GM13977 (cell line): Measurements from ENCODE around the gene SELENBP1.

ENCODE experiments used
- DNase-seq: peaks from one replicate; pipeline ENCODE4 v3.0.0; 2012; ENCODE audit warnings: low spot score
- CTCF ChIP-seq: IDR thresholded peaks from 2 replicates; pipeline ENCODE4 v1.5.1; 2012; ENCODE audit warnings: mild to moderate bottlenecking, control low read depth; ENCODE audit not compliant: insufficient read depth; ENCODE audit errors: extremely low read depth, missing control alignments
- in situ Hi-C: fragments of 300-500 bp; cut with MboI; formaldehyde crosslinking; loops from one replicate; pipeline ENCODE4 v1.12.0; 2022; ENCODE audit warnings: low sequenced_read_pairs, low pct_unique_long_range_greater_than_20kb, mixed read lengths, inconsistent platforms; ENCODE audit not compliant: unreplicated experiment

Gene SELENBP1

GRCh38 chr1:151384584-151384983, 12.1 kb upstream of the SELENBP1 start:
- no peak for DNase-seq
- no peak for TF ChIP-seq CTCF

GRCh38 chr1:151377150-151377884, 4.8 kb upstream of the SELENBP1 start:
- TF ChIP-seq CTCF = no peak
- in situ Hi-C loops = no loop called here
- DNase-seq = no peak

More at GRCh38 chr1:151384584-151384983, 12.1 kb upstream of the SELENBP1 start:
- in situ Hi-C loops = no loop called here

- in situ Hi-C loops = no loop called here
- TF ChIP-seq CTCF = no peak
- no peak for DNase-seq
These were observed 691 bp upstream of the SELENBP1 start for GRCh38 chr1:151373196-151373595.

GRCh38 chr1:151371370-151372057, 991 bp downstream of the SELENBP1 start:
- in situ Hi-C loops = no loop called here
- DNase-seq = no peak
- TF ChIP-seq CTCF = no peak

- TF ChIP-seq CTCF = no peak
- in situ Hi-C loops = no loop called here
- DNase-seq = no peak
These were observed 2.1 kb downstream of the SELENBP1 start for GRCh38 chr1:151370211-151370911.

- in situ Hi-C loops = no loop called here
- no peak for TF ChIP-seq CTCF
- DNase-seq = no peak
These were observed 2.9 kb downstream of the SELENBP1 start for GRCh38 chr1:151369621-151370048.
